ENCODE data around the gene PTPRG.

GRCh38 chr3:62019906-62020305, 458.5 kb downstream of the PTPRG start:
- TF ChIP-seq EZH2phosphoT487 (IDR thresholded peaks at IDR 0.05; ENCODE audit: insufficient read depth, low read depth) (no peak), EZH2 (IDR thresholded peaks at IDR 0.05; ENCODE audit: insufficient read depth, poor library complexity, severe bottlenecking) (no peak)

Data from GM23248 (cell line).